DOHH2 (cell line): ENCODE data around the gene ZNF462.

ENCODE experiments used
- EZH2phosphoT487 ChIP-seq: fragments of 200-600 bp; sonication (generic); IDR thresholded peaks from 2 replicates; pipeline ENCODE4 v1.6.1; 2017; ENCODE audit warnings: borderline replicate concordance, mild to moderate bottlenecking, antibody characterized with exemption, low read length, moderate library complexity, mixed read lengths
- TF ChIP-seq, protein P1 (sequence below): fragments of 200-600 bp; sonication (generic); IDR thresholded peaks from one replicate; pipeline ENCODE4 v1.5.1; 2014; ENCODE audit warnings: antibody characterized with exemption, mild to moderate bottlenecking, low read depth, low read length; ENCODE audit not compliant: poor library complexity, severe bottlenecking

DNA sequence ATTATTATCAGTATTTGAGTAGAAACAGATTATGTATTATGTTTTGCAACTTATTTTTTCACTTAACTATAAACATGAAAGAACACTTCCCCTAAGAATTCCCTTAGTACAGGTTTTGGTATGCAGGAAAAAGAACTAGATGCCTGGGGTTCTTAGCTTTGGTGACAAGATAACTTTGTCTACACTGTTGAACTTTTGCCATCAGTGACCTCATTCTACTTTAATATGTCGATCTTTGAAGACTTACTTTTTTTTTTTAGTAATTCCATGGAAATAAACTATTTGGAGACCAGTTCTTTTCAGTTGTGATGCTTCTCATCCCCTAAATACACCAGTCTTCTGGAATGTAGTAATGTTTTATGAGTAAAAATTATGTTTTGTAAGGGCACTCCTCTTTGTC is 34.3 kb downstream of the ZNF462 start:
- TF ChIP-seq, protein P1, sequence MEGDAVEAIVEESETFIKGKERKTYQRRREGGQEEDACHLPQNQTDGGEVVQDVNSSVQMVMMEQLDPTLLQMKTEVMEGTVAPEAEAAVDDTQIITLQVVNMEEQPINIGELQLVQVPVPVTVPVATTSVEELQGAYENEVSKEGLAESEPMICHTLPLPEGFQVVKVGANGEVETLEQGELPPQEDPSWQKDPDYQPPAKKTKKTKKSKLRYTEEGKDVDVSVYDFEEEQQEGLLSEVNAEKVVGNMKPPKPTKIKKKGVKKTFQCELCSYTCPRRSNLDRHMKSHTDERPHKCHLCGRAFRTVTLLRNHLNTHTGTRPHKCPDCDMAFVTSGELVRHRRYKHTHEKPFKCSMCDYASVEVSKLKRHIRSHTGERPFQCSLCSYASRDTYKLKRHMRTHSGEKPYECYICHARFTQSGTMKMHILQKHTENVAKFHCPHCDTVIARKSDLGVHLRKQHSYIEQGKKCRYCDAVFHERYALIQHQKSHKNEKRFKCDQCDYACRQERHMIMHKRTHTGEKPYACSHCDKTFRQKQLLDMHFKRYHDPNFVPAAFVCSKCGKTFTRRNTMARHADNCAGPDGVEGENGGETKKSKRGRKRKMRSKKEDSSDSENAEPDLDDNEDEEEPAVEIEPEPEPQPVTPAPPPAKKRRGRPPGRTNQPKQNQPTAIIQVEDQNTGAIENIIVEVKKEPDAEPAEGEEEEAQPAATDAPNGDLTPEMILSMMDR: no peak
- no peak for TF ChIP-seq EZH2phosphoT487
